Activated gamma-delta T cell (primary cell): ENCODE results near the gene EPS8L3.
A peak's percentile ranks its signal among the peaks of the same experiment; 100 is the strongest.

Source experiments
- DNase-seq: peaks from one replicate; lab custom pipeline; 2025; lab: John Stamatoyannopoulos, UW

The EPS8L3 gene

GRCh38 chr1:109793089-109793485 is 29.4 kb upstream of the EPS8L3 start:
- DNase-seq = no peak

- DNase-seq = no peak
Measured at GRCh38 chr1:109792056-109792831, 28.5 kb upstream of the EPS8L3 start.

- no peak for DNase-seq
Measured at GRCh38 chr1:109791495-109792043, 27.8 kb upstream of the EPS8L3 start.

GRCh38 chr1:109790735-109791494 is 27.2 kb upstream of the EPS8L3 start:
- DNase-seq = peak; percentile 31

- DNase-seq = no peak
Measured at GRCh38 chr1:109790329-109790728, 26.6 kb upstream of the EPS8L3 start.

- no peak for DNase-seq
Measured at GRCh38 chr1:109789551-109790180, 25.9 kb upstream of the EPS8L3 start.

- no peak for DNase-seq
Measured at GRCh38 chr1:109788695-109789521, 25.2 kb upstream of the EPS8L3 start.

GRCh38 chr1:109787845-109788601 is 24.3 kb upstream of the EPS8L3 start:
- DNase-seq = no peak

- DNase-seq = no peak
Measured at GRCh38 chr1:109787211-109787844, 23.6 kb upstream of the EPS8L3 start.

- no peak for DNase-seq
Measured at GRCh38 chr1:109786531-109787021, 22.9 kb upstream of the EPS8L3 start.

- DNase-seq = no peak
Measured at GRCh38 chr1:109786112-109786480, 22.4 kb upstream of the EPS8L3 start.

GRCh38 chr1:109785446-109786111 is 21.9 kb upstream of the EPS8L3 start:
- no peak for DNase-seq

GRCh38 chr1:109784551-109785252 is 21.0 kb upstream of the EPS8L3 start:
- no peak for DNase-seq

- no peak for DNase-seq
Measured at GRCh38 chr1:109783436-109783835, 19.7 kb upstream of the EPS8L3 start.

- no peak for DNase-seq
Measured at GRCh38 chr1:109782927-109783326, 19.2 kb upstream of the EPS8L3 start.

- DNase-seq = no peak
Measured at GRCh38 chr1:109782514-109782913, 18.8 kb upstream of the EPS8L3 start.

- no peak for DNase-seq
Measured at GRCh38 chr1:109781806-109782205, 18.1 kb upstream of the EPS8L3 start.

GRCh38 chr1:109780982-109781381 is 17.3 kb upstream of the EPS8L3 start:
- DNase-seq = no peak

- no peak for DNase-seq
Measured at GRCh38 chr1:109777980-109778625, 14.4 kb upstream of the EPS8L3 start.
